ENCODE results near the gene C1orf226.
"Not testable (repeated sequence)": the region's sequence is repeated elsewhere in the genome, so short reads cannot be mapped to it uniquely, and the experiment has no call there.

The C1orf226 gene

DNA sequence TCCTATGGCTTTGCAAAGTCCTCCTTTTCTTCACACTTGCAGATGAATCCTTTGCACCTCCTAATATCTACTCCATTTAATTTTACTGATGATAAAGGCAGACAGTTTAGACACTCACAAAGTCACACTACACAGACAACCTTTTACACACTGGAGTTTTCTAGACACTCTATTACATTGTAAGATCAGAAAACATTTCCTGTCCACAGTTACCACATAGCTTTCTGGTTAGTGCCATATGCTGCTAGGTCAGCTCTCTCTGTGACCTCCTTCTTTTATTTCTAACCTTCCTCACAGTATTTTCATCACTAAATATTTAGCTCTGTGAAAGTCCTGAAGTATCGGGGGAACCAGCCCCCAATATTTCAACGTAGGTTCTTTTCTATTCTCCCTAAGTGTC lies 25.3 kb downstream of the C1orf226 start:
- DNase-seq (ENCODE audit: low spot score) = no peak

DNA sequence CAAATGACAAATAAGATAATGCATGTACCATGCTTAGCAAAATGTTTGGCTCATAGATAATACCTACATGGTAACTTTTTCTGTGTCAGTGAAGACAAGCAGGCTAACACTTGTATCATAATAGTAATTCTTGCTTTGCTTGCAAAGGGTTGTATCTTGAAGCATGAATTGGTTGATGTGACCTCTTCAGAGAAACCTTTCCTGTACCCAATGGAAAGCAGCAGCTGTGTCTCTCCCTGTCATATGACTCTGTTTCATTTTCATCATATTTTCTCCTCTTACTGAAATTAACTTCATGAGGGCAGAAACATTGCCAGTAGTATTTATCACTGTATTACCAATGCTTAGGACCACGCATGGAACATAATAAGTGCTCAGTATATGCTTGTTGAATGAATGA lies 26.0 kb downstream of the C1orf226 start:
- DNase-seq (ENCODE audit: low spot score) = no peak

DNA sequence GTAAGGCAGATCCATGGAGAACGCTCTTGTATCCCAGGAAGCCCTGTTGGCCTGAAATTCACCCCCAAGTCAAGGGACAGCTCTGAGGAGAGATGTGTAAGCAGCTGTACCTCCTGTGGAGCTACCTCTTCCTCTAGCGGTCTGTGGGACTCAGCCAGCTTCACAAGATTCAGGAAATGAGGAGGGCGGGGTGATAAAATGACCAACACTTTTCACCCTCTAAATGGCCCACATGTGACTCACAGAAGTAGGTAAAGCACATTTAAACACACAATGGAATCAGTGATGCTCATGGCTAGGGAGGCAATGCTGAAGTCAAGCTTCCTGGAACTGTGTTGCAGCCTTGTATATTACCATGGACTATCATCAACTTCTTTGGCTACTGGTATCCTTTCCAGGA lies 30.5 kb downstream of the C1orf226 start, which contains the start of gene SH2D1B:
Gene SH2D1B, minus strand, starts transcription at position 135 of the 400 bp plus-strand sequence. Its CDS starts 120 bp downstream, at position 15.
- no peak for DNase-seq (ENCODE audit: low spot score)

DNA sequence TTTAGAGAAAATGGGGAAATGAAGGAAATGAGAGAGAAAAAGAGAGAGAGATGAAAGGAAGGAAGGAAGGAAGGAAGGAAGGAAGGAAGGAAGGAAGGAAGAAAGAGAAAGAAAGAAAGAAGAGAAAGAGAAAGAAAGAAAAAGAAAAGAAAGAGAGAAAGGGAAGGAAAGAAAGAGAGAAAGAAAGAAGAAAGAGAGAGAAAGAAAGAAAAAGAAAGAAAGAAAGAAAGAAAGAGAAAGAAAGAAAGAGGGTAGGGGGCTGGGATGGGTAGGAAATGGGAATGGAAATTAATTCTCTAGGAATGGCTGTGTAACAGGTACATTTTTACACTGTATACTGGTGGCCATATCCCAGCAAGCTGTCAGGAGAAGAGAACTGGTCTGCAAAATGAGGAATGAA lies 34.7 kb downstream of the C1orf226 start:
- no peak for DNase-seq (ENCODE audit: low spot score)

DNA sequence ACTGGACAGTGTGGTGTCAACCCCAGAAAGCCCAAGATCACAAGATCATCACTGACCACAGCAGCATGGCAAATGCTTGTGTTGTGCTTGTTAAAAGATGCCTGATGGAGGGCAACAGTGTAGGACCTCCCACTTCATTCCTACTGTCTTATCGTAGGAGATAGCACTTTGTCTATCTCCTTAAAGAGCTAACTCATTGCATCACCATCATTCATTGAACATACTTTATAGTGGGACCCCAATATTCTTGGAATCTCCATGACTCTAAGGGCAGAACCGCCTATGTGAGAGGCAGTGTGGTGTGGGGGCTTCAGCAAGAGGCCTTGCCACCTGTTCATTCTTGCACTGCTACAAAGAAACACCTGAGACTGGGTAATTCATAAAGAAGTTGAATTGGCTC lies 35.4 kb downstream of the C1orf226 start:
- DNase-seq (ENCODE audit: low spot score) = no peak

DNA sequence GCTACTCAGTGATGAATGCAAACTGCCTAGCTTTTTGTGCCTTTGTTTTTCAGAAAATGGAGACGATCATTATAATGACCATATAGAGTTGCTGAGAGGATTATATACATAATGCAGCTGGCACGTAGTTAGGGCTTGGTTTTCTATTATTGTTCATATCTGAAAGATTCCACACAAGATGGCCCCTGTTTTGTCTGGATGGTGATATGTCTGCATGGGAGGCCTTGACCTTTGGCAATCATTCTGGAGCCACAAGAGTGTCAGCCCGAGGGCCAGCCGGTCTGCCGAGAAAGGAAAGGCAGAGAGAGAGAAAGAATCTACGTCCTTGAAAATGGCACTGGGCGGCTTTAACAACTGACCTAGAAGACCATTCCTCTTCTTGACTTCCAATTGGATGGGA lies 36.1 kb downstream of the C1orf226 start:
- no peak for DNase-seq (ENCODE audit: low spot score)

DNA sequence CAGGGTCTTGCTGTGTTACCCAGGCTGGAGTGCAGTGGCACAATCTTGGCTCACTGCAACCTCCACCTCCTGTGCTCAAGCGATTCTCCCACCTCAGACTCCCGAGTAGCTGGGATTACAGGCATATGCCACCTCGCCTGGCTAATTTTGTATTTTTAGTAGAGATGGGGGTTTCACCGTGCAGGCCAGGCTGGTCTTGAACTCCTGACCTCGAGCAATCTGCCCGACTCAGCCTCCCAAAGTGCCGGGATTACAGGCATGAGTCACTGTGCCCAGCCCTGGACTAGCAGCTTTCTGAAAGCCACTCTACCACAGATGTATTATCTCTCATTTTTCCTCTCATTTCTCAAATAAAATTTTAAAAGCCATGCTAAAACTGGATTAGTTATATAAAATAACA lies 37.1 kb downstream of the C1orf226 start:
- not testable (repeated sequence) for DNase-seq (ENCODE audit: low spot score)

DNA sequence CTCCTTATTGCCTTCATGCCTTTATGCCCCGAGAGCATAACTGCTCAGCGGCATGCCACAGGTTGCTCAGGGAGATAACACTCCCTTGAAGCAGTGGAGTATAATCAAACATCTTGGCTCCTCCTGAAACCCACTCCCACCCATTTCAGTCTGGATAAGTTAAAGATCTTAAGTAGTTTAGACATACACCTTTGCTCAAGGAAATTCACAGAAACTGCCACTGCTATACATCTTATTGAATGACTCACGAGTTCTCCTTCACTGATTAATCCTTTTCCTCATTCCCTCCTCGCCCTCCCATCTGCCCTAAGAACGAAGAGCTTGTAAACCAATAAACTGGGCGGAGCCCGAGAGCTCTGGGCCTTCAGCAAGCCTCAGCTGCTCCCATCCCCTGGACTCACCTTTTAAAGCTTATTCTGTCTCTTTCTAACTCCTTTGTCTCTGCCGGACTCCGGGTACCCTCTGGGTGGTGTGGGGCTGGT lies 38.0 kb downstream of the C1orf226 start:
- DNase-seq (ENCODE audit: low spot score) = not testable (repeated sequence)

DNA sequence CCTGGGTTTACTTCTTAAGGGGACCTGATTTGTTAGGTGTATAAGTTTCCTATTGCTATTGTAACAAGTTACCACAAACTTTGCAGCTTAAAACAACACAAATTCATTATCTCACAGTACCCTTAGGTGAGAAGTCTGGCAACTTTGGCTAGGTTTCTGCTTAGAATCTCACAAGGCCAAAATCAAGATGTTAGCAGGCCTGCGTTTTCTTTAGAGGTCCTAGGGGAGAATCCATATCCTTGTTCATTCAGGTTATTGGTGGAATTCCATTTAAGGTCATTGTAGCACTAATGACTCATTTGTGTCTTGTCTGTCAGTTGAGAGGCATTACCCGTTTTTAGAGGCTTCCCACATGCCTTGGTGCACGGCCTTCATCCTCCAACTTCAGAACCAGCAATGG lies 38.6 kb downstream of the C1orf226 start:
- no peak for DNase-seq (ENCODE audit: low spot score)

DNA sequence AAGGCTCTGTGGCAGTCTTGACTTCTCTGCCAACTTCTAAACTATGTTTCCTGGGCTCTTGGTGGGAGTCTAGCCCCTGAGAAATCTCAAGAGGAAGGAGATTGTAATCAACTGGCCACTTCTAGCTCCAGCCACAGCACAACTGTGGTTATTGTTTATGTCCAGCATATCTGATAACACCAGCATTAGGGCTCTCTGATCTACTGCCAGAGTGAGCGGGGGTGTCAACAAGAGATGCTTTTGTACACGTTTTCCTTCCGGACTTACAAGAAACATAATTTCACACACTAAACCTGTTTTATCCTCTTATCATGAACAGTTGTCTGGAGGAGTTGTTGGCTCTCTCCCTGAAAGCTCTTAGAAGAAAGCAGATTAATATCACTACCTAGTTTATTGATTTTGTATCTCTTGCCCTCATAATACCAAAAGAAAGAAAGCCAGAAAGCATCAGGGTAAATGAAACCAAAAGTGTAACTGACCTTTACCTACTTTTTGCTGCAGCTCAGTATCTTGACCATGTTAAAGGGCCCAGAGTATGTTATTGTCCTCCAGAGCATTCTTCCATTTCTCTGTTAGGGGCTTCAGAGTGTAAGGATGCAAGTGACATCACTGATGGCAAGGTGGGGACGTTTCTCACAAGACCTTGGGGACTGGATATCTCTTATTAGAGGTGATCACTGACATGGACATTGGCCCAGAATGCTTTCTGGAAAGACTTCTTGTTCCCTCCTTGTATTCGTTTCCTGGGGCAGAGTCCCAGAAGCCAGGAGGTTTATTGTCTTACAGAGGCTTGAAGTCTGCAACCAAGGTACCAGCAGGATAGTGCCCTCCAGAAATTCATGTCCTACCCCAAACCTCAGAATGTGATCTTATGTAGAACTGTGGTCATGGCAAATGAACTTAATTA lies 40.0 kb downstream of the C1orf226 start:
- DNase-seq (ENCODE audit: low spot score) = no peak

DNA sequence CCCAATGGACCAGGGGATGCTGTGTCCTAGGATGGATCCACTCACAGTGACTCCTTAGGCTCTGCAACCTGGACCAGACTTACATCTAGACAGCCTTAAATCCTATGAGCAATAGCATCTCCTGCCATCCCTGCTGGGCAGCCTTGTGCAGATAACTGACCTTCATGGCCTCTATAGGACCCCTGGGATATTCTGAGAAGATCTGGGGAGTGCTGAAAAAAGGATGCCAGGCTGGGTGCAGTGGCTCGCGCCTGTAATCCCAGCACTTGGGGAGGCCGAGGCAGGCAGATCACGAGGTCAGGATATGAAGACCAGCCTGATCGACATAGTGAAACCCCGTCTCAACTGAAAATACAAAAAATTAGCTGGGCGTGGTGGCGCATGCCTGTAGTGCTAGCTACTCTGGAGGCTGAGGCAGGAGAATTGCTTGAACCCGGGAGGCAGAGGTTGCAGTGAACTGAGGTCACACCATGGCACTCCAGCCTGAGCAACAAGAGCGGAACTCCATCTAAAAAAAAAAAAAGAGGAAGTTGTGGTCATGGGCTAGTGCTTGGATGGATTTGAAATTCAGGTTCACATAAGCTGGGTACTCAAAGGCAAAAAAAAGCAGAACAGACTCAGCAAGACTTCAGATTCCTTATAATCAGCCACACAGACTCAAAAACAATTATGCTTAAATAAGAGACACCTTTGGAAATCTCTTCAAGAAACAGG lies 41.3 kb downstream of the C1orf226 start:
- DNase-seq (ENCODE audit: low spot score) = no peak

DNA sequence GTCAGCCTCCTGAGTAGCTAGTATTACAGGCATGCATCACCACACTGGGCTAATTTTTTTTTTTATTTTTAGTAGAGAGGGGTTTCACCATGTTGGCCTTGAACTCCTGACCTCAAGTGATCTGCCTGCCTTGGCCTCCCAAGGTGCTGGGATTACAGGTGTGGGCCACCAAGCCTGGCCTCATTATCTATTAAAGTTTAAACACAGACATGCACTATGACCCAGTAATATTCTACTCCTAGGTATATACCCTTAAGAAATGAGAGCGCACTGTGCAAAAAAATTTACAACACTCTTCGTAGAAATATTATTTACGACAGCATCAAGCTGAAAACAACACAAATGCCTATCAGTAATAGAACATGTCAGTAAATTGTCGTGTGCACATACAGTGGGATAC lies 49.1 kb downstream of the C1orf226 start:
- no peak for DNase-seq (ENCODE audit: low spot score)

DNA sequence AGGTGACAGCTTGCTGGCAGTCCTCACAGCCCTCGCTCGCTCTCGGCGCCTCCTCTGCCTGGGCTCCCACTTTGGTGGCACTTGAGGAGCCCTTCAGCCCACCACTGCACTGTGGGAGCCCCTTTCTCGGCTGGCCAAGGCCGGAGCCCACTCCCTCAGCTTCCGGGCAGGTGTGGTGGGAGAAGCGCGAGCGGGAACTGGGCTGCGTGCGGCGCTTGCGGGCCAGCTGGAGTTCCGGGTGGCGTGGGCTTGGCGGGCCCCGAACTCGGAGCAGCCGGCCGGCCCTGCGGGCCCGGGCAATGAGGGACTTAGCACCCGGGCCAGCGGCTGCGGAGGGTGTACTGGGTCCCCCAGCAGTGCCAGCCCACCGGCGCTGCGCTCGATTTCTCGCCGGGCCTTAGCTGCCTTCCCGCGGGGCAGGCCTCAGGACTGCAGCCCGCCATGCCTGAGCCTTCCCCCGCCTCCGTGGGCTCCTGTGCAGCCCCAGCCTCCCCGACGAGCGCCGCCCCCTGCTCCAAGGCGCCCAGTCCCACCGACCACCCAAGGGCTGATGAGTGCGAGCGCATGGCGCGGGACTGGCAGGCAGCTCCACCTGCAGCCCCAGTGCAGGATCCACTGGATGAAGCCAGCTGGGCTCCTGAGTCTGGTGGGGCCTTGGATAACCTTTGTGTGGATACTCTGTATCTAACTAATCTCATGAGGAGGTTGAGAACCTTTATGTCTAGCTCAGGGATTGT lies 51.6 kb downstream of the C1orf226 start:
- not testable (repeated sequence) for DNase-seq (ENCODE audit: low spot score)
